ENCODE results near the gene RNF220. TPM values are rescaled to one million over a fixed set of nuclear protein-coding genes. Genes with fewer than 3 reads are reported as not detected.

The RNF220 gene
- total RNA-seq, 1 donor from 2014 or later = 52.5 TPM

DNA sequence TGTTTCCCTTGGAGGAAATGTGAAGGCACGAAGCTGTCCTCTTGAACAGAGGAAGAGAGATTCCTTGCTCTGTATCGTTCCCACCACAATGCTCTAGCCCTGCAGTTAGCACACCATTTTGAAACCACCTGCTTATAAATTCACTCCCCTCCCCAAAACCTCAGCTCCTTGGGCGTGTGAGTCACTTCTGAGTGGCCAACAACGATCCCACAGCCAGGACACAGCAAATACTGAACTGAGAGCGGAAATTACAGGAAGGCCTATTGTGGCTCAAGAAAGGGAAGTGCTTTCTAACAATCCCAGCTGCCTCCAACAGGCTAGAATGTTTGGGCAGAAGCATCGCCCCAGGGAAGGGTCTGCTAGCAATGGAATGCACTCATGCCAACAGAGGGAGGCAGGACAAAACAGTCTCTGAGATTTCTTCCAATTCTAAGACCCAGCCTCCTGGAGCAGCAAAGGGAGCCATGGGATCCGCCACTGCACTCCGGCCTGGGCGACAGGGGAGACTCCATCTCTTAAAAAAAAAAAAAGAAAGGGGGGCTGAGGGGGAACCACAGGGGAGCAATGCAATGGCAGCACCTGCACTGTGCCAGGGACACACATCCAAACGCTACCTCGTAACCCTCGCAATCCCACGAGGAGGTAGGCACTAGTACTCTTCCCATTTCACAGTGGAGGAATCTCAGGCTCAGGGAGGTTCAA, 267.4 kb downstream of the RNF220 start:
- H3K27ac ChIP-seq = peak overlapping the region; percentile 92
- TF ChIP-seq POLR2A (IDR thresholded peaks at IDR 0.05) = no peak
- no peak for TF ChIP-seq POLR2AphosphoS5 (IDR thresholded peaks at IDR 0.05; ENCODE audit: insufficient read depth in 1 of 2, low read depth in 1 of 2)
- TF ChIP-seq, protein P1, sequence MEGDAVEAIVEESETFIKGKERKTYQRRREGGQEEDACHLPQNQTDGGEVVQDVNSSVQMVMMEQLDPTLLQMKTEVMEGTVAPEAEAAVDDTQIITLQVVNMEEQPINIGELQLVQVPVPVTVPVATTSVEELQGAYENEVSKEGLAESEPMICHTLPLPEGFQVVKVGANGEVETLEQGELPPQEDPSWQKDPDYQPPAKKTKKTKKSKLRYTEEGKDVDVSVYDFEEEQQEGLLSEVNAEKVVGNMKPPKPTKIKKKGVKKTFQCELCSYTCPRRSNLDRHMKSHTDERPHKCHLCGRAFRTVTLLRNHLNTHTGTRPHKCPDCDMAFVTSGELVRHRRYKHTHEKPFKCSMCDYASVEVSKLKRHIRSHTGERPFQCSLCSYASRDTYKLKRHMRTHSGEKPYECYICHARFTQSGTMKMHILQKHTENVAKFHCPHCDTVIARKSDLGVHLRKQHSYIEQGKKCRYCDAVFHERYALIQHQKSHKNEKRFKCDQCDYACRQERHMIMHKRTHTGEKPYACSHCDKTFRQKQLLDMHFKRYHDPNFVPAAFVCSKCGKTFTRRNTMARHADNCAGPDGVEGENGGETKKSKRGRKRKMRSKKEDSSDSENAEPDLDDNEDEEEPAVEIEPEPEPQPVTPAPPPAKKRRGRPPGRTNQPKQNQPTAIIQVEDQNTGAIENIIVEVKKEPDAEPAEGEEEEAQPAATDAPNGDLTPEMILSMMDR (IDR thresholded peaks at IDR 0.05) = no peak
- intact Hi-C loops (cut with DNase I) = no loop called here
- DNase-seq (ENCODE audit: extremely low spot score in 2 of 2) = no peak
- no peaks in the 10 kb centered on the region for H3K36me3 ChIP-seq
- H3K4me3 ChIP-seq = no peak overlapping the region
- H3K9me3 ChIP-seq = no peaks in the 10 kb centered on the region
- no peaks in the 10 kb centered on the region for H3K27me3 ChIP-seq
- H3K4me1 ChIP-seq = peaks cover 18% of the 10 kb centered on the region

DNA sequence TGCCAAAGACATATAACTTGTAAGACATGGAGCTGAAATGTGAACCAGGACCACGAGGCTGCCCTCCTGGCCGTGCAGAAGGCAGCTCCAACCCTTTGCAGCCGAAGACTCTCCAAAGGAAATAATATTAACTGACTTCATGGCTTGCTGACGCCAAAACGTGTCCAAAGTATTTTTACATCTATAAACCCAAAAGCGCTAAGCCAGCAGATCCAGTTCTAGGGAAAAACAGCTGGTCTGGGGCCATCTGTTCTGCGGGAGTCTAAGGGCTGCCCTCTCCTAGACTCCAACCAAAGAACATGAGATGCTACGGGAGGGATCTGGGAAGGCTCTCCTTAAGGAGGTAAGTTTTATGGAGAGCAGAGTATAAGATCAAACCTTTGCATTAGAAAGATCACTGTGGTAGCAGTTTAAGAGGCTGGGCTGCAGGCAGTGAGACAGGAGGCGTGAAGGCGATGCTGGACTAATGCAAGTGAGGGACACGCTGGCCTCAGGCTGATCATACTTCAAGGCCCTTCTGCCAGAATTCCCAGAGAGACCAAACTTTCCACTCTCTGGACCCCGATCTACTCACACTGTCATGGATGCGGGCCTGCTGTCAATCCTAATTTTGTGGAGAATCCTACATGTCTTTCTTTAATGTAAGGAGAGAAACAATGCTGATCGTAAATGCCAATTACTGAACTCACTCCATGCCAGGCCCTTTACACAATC, 268.1 kb downstream of the RNF220 start:
- no peaks in the 10 kb centered on the region for H3K36me3 ChIP-seq
- intact Hi-C loops (cut with DNase I) = no loop called here
- H3K4me1 ChIP-seq = peaks cover 18% of the 10 kb centered on the region
- no peak for TF ChIP-seq POLR2AphosphoS5 (IDR thresholded peaks at IDR 0.05; ENCODE audit: insufficient read depth in 1 of 2, low read depth in 1 of 2)
- TF ChIP-seq POLR2A (IDR thresholded peaks at IDR 0.05) = no peak
- TF ChIP-seq, protein P1 (IDR thresholded peaks at IDR 0.05) = no peak
- H3K4me3 ChIP-seq = peak overlapping the region; percentile 56 to 69
- DNase-seq (ENCODE audit: extremely low spot score in 2 of 2) = no peak
- H3K9me3 ChIP-seq = no peaks in the 10 kb centered on the region
- no peaks in the 10 kb centered on the region for H3K27me3 ChIP-seq
- peak overlapping the region; percentile 92 for H3K27ac ChIP-seq

DNA sequence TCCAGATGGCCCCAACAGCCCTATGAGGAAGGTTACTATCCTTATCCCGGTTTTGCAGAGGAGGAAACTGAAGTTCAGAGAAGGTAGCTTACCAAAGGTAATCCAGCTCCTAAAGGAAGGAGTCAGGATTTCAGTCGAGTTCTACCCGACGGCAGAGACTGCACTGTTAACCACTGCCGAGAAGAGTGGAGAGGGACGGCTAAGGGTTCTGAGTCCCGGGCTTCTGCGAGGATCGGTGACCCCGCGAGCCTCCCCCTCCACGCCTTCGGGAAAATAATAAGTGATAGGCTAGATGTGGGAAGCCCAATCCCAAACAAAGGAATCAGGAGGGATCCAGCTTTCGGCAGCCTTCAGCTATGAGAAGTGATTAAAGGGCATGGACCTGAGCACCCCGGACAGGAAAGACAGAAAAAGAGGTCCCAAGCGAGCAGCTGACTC, 268.6 kb downstream of the RNF220 start:
- intact Hi-C loops (cut with DNase I) = no loop called here
- H3K27ac ChIP-seq = peak overlapping the region; percentile 92
- no peaks in the 10 kb centered on the region for H3K9me3 ChIP-seq
- DNase-seq (ENCODE audit: extremely low spot score in 2 of 2) = no peak
- H3K4me3 ChIP-seq = peak overlapping the region; percentile 56 to 69
- TF ChIP-seq POLR2A (IDR thresholded peaks at IDR 0.05) = no peak
- TF ChIP-seq, protein P1 (IDR thresholded peaks at IDR 0.05) = no peak
- TF ChIP-seq POLR2AphosphoS5 (IDR thresholded peaks at IDR 0.05; ENCODE audit: insufficient read depth in 1 of 2, low read depth in 1 of 2) = no peak
- H3K4me1 ChIP-seq = peaks cover 18% of the 10 kb centered on the region
- H3K27me3 ChIP-seq = no peaks in the 10 kb centered on the region
- no peaks in the 10 kb centered on the region for H3K36me3 ChIP-seq

DNA sequence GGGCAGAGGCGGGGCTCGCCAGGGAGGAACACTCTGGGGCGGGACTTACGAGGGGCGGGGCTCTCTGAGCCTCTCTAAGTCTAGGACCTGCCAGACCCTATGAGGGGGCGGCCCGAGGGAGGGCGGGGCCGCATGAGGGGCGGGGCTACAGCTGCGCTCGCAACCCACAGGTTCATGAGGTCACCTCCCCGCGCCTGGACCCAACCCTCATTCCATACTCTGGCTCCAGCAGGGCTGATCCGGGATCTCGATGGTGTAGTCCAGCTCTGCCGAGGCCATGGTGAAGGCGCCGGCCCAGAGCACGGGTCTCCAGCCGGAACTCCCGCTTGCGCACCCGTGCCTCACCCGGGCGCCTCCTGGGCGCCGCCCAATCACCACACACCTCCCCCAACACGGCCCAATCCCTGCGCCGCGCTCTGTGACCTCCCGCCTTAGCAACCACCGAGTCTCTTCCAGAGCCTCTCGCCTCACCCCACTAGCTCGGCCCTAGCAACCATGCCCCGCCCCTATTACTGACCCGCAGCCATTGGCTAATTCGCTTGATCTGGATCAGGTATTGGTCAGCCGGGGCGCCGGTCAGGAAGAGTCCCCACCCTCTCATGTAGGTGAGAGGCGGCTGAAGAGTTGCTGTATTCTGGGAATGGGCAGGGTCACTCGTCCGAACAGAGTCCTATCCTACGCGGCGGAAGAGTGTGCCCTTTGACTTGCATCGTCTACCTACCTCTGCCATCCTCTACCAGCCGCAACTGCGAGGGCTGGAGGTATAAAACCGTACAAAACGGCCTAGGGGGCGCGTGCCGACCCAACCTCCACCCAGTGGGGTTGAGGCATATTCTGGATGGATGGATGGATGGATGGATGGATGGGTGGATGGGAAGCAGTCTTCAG, 269.3 kb downstream of the RNF220 start, which contains the start of the genes ARMH1 and TMEM53:
Gene ARMH1 (plus strand): TSS at position 602 of the 888 bp plus-strand sequence. CDS start 14,984 bp downstream, outside the sequence.
Gene TMEM53 (minus strand): TSS at position 369 of the 888 bp plus-strand sequence. CDS start 90 bp downstream, at position 279.
- peak within 1 kb of the TSS; percentile 56 to 69 for H3K4me3 ChIP-seq
- DNase-seq (ENCODE audit: extremely low spot score in 2 of 2) = peak in 1 of 2 donors; percentile 100
- H3K9me3 ChIP-seq = no peaks in the 10 kb centered on the region
- peaks cover 18% of the 10 kb centered on the region for H3K4me1 ChIP-seq
- no peaks in the 10 kb centered on the region for H3K27me3 ChIP-seq
- no peaks in the 10 kb centered on the region for H3K36me3 ChIP-seq
- intact Hi-C loops (cut with DNase I) = no loop called here
- TF ChIP-seq, protein P1 (IDR thresholded peaks at IDR 0.05) = no peak
- TF ChIP-seq POLR2AphosphoS5 (IDR thresholded peaks at IDR 0.05; ENCODE audit: insufficient read depth in 1 of 2, low read depth in 1 of 2) (peak; percentile 64 to 95), POLR2A (IDR thresholded peaks at IDR 0.05) (peak in 1 of 2 donors; percentile 38)
- H3K27ac ChIP-seq = peak within 1 kb of the TSS; percentile 92
